GM21528 (cell line): ENCODE results near the gene VRTN.
"Not testable (repeated sequence)": the region's sequence is repeated elsewhere in the genome, so short reads cannot be mapped to it uniquely, and the experiment has no call there.

Experiments used
- ATAC-seq: cut with Tn5 transposase; IDR thresholded peaks from one replicate; pipeline ENCODE4 v1.9.1; 2021; ENCODE audit warnings: mild to moderate bottlenecking, moderate library complexity; ENCODE audit not compliant: unreplicated experiment, low FRiP score

Gene VRTN, protein sequence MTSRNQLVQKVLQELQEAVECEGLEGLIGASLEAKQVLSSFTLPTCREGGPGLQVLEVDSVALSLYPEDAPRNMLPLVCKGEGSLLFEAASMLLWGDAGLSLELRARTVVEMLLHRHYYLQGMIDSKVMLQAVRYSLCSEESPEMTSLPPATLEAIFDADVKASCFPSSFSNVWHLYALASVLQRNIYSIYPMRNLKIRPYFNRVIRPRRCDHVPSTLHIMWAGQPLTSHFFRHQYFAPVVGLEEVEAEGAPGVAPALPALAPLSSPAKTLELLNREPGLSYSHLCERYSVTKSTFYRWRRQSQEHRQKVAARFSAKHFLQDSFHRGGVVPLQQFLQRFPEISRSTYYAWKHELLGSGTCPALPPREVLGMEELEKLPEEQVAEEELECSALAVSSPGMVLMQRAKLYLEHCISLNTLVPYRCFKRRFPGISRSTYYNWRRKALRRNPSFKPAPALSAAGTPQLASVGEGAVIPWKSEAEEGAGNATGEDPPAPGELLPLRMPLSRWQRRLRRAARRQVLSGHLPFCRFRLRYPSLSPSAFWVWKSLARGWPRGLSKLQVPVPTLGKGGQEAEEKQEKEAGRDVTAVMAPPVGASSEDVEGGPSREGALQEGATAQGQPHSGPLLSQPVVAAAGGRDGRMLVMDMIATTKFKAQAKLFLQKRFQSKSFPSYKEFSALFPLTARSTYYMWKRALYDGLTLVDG

DNA sequence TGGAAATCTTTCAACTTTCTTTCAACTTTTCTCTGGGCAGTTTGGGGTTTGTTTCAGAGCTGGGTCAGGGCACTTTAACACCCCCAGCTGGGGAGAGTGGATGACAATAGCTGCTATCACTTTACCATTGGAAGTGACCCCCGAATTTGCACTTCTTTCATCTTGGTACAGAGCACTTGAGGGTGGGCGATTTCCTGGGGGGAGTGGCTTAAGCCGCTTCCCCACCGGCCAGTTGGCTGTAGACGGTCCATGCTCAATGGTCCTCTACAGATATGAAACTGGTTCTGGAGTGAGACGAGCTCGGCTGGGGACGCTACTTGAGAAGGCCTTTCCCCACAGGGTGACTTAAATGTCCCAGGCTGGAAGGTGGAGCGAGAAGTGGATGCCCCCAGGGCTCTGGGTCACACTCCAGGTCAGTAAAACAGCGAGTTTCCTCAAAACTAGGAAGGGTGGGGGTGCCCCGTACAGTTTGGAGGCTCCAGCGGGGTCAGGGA lies at the start of gene VRTN:
VRTN (plus strand) TSS at position 231 of the 494 bp plus-strand sequence. CDS start 8,313 bp downstream, outside the sequence.
- ATAC-seq, result no peak

DNA sequence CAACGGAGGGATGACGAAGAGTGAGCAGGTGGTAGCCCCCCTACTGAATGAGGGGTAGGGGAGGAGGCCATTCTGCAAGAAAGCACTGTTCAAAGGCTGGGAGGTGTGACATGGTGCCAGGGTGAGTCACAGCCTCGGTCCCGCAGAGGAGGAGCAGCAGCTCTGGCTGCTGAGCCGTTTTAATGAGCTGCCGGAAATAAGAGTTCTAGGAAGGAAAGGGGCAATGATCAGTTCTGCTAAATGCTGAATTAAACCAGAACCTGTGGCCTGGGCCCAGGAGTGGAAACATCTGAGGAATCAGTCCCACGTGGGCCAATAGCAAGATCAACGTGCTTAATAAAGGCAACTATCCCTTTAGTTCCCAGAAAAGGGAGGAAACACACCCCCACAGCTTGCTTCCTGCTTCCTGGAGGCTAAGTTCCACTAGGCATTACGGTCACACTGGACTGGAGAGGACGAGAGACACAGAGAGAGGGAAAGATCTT lies 49.2 kb upstream of the VRTN start:
- no peak for ATAC-seq

DNA sequence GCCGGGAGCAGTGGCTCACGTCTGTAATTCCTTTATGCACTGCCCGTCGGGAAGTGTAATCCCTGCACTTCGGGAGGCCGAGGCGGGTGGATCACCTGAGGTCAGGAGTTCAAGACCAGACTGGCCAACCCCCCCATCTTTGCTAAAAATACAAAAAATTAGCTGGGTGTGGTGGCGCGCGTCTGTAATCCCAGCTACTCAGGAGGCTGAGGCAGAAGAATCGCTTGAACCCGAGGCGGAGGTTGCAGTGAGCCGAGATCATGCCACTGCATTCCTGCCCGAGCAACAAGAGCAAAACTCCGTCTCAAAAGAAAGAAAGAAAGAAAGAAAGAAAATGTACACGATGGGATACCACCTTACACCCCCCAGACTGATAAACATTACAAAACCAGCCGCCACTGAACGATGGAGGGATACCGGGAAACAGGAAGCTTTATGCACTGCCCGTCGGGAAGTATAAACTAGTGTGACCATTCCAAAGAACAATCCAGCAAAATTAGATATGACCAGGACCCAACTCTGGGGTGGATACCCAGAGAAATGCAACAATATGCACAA lies 46.6 kb upstream of the VRTN start:
- ATAC-seq, result no peak

DNA sequence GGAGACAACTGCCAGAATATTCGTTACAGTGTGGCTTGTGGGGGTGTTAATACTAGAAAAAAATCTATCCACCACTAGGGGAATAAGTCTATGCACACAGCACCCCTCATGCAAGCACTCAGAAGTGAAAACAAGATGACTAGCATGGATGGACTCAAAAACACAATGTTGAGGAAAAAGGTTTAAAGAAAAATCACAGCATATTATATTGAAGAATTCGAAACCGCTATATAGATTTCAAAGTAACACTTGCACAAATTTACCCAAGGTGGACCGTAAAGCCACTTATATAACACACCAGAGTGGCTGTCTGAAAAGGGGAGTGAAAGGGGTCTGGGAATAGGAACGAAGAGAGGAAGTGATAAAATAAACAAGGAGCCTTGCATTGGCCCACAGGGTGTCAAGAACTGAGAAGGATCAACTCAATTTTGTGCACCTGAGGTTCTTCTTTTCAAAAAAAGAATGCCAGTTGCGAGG lies 46.1 kb upstream of the VRTN start:
- ATAC-seq, result peak; percentile 41

DNA sequence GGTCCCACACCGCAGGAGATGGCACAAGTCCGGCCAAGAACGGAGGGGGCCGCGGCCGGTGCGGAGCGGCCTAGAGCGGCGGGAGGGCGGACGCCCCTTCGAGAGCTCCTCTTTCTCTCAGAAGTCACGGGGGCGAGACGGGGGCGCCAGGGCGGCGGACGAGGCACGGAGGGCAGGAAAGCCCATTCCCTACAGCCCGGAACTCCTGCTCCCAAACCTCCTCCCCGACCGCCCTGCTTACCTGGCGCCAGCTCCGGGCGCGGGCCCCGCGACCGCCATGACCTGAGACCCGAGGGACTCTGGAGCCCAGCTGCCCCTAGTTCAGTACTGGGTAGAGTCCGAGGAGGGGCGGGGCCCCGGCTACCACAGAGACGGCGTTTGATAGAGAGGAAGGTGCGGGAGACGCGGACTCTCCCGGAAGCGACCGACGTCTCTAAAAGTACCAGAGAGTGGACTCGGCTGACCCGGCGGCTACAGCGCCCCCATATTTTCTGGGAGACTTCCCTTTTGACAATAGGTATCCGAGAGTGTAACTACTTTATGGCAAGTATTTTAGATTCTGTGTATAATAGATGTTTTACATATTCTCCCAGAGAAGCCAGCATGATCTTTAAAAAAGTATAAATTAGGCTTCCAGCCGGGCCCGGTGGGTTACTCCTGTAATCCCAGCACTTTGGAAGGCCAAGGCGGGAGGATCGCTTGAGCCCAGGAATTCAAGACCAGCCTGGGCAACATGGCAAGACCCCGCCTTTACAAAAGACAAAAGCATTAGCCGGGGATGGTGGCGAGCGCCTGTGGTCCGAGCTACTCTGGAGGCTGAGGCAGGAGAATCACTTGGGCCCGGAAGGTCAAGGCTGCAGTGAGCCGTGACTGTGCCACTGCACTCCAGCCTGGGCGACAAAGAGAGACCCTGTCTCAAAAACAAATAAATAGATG lies 45.4 kb upstream of the VRTN start, which contains the start of gene ABCD4:
ABCD4 (minus strand) TSS at position 301 of the 936 bp plus-strand sequence; CDS start at position 279, 22 bp downstream.
- peak; percentile 96 for ATAC-seq

DNA sequence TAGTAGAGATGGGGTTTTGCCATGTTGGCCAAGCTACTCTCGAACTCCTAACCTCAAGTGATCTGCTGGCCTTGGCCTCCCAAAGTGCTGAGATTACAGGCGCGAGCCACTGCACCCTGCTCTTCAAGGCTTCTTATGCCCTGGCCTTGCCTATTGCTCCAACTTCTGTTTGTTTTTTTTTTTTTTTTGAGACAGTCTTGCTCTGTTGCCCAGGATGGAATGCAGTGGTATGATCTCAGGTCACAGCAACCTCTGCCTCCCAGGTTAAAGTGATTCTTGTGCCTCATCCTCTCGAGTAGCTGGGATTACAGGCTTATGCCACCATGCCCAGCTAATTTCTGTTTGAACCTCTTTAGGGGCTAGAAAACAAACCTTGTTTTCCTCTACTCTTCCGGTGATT lies 39.6 kb upstream of the VRTN start:
- ATAC-seq, result no peak

DNA sequence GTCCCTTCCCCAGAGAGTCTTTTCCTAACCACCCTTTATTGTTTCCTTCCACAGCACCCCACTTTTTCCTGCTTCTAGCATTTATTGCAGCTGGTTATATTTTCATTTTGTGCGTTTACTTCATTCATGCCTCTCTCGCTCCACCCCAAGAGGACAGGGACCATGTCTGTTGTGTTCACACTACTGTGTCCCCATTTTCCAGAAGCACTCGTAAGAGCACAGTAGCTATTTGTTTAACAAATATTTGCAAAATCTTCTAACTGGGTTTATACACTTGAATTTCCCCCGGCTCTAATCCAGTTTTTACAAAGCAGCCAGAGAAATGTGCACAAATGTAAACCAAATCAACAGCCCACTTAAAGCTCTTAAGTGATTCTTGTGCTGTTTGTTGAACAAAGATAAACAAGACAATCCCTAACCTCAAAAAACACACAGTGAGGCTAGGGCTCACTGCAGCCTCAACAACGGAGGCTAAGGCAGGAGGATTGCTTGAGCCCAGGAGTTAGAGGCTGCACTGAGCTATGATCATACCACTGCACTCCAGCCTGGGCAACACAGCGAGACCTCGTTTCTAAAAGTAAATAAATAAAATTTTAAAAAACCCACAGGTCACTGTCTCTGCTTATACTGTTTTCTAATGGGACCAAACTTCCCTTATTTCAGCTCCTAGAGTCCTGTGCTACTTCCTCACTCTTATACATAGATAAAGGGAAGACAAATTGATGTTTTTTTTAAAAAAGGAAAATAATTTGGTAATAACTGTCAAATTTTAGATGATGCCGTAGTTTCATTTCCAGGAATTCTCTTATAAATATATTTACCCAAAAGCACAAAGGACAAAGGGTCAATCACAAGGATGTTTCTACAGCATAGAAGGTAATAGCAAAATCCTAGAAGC lies 38.9 kb upstream of the VRTN start:
- ATAC-seq, result no peak

DNA sequence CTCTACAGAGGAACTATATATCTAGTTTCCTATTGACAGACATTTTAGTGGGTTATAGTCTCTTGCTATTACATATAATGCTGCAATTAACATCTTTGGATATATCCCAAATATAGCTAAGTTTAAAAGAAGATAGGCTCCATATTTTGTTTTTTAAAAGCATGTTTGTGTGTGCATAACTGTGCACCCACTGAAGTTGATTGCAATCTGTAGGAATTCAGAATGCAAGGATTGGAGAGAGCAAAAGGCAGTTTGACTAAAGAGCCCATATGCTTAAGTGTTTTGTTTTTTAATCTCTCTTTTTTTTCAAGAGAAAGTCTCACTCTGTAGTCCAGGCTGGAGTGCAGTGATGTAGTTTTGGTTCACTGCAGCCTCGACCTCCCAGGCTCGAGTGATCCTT lies 36.1 kb upstream of the VRTN start:
- ATAC-seq, result no peak

DNA sequence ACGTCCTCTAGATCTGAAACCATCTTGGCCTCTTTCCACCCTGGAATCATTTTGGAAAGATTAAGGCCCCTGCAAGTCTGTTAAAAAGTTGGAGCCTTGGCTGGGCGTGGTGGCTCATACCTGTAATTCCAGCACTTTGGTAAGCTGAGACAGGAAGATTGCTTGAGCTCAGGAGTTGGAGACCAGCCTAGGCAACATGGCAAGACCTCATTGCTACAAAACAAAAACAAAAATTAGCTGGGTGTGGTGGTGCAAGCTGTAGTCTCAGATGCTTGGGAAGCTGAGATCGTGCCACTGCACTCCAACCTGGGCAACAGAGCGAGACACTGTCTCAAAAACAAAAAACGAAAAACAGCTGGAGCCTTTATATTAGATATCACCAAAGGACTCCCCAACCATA lies 34.7 kb upstream of the VRTN start:
- ATAC-seq, result no peak

DNA sequence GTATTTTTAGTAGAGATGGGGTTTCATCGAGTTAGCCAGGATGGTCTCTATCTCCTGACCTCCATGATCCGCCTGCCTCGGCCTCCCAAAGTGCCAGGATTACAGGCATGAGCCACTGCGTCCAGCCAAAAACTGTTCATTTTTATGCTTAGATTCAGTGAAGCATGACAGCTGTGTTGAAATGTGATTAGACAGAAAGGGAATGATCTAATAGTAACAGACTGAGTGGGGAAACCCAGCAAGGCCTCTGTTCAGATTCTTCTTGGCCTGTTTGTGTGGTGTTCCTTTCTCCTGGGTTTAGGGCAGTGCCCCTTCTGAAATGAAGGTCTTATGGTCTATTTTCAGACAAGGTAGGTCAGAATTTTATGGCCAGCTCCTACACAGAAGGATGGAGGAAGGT lies 33.7 kb upstream of the VRTN start:
- no peak for ATAC-seq

DNA sequence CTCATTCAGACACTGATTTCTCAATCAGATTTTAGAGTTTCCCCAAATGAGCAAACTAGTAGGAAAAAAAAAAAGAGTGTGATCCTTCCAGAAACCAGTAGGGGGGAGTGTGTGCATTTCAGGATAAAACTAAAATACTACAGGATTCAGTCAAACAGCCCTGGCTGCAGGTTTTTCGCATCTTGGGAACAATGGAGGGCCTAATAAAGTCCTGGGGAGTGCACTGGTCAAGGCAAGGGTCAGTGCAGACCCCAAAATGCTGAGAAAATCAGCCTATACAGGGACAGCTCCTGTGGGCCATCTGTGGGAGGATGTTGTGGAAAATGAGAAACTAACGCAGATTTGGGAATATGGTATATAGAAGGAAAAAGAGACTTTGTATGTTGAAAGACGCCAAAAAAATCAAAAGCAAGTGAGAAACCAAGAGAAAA lies 23.3 kb upstream of the VRTN start:
- no peak for ATAC-seq

DNA sequence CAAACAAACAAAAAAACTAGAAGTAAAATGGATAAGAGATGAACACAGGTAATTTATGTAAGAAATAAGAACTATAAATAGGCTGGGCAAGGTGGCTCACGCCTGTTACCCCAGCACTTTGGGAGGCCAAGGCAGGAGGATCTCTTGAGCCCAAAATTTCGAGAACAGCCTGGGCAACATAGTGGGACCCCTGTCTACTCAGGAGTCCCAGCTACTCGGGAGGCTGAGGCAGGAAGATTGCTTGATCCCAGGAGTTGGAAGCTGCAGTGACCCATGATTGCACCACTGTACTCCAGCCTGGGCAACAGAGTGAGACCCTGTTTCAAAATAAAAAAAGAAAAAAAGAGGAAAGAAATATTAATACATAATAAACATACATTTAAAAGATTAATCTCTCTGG lies 22.8 kb upstream of the VRTN start:
- no peak for ATAC-seq

DNA sequence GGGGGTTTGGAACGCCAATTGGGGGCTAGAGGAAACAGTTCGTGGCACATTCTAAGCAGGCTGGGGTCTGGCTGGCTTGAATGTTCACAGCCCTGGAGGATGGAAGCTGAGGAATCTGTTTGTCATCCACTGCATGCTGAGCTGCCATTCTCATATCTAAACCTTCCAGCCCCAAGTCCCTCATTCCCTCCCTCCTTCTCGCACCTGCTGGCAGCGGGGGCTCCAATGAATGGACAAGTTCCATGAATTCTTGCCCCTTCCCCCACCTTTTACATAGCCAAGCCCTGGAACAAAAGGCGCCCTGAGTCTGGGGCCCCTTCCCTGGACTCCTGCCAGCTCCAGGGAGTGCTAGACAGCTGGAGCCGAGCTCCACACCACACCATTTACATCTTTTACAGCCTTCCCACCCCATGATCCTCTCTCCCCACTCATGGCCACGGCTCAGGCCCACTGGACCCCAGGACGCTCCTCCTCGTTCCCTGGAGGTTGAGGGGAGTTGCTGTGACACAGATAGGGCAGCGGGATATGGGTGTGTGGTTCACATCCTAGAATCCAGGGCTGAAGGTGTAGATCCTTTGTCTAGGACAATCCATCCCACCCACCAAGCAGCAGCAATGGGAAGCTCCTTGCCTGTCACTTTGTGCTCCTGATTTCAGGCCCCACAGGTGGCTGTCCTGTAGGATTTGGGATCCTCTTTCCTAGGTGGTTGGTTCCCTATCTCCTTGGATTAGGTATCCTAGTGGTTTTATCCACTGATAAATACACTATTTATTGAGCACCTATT lies 21.7 kb upstream of the VRTN start:
- no peak for ATAC-seq

DNA sequence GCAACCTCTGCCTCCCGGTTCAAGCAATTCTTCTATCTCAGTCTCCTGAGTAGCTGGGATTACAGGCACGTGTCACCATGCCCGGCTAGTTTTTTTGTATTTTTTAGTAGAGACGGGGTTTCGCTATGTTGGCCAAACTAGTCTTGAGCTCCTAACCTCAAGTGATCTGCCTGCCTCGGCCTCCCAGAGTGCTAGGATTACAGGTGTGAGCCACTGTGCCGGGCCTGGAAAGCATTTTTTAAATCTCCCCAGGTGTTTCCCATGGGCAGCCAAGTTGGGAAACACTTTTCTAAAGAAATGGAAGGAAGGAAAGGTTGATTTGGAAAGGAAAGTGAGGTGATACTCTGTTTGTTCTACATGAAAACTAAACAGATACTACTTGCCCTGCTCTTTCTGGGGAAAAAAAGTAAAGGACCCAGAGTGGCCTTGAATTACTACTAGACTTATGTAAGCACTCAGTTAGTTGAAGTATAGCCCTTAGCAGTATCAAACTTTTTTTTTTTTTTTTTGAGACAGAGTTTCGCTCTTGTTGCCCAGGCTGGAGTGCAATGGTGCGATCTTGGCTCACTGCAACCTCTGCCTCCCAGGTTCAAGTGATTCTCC lies 18.2 kb upstream of the VRTN start:
- not testable (repeated sequence) for ATAC-seq

DNA sequence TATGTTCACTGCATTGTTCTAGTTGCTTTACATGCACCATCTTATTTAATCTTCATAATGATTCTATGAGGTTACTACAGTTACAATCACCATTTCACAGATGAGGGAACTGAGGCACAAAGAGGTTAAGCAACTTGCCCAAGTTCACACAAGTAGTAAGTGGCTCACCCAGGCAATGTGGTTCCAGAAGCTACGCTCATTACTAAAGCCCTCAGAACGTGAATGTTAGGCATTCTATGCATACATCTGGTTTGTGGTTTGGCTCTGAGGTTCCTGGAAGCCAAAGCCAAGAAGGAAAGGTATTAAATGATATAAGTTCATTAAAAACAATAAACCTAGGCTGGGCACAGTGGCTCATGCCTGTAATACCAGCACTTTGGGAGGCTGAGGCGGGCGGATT lies 14.4 kb upstream of the VRTN start:
- ATAC-seq, result no peak

DNA sequence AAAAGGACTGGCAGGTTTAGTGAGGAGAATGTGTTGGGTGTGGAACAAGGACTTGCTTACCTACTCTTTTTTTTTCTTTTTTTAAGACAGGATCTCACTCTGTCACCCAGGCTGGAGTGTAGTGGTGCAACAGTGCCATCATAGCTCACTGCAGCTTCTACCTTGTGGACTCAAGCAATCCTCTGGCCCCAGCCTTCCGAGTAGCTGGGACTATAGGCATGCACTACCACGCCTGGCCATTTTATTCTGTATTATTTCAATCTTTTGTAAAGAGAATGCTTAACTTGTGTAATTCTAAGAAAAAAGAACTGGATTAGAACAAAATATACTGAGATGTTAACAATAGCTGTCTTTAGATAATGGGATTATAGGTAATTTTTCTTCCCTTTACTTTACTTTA lies 1.9 kb upstream of the VRTN start:
- no peak for ATAC-seq

DNA sequence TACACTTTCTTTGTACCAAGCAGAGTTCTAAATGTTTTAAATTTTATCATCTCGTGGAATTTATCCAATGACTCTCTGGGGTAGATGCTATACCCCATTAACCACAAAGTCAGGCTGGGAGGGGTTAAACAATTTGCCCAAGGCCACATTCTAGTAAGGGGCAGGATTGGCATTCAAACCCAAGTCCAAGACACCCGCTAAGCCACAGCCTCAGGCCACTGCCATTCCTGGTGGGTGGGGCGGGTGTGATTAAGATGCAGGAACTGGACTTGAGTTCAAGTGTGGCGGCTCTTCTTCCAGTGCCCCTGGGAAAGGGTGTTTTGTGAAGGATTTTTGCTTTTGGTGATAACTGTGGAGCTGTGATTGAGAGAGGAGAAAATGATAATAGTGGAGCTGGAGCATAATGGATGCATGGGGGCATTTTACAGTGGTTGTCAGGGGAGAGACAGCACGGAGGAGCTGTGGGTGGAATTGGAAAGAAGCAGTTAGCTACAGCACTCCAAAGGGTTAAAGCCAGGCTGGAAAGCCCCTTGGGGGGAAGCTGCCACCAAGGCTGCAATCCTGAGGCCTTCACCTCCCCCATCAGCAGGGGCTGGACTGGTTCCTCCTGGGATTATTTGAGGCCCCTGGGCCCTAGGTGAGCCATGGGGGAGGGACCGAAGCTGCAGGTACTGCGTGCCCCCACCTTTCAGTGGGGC lies 1.0 kb upstream of the VRTN start:
- ATAC-seq, result no peak
